IMR-90 (cell line): Measurements from ENCODE around the gene DNASE2. TPM values are rescaled to one million over a fixed set of nuclear protein-coding genes. Genes with fewer than 3 reads are reported as not detected.

Source experiments
- ATAC-seq: fragments of 200-7000 bp; cut with Tn5 transposase; 2 replicates; pipeline ENCODE4 v1.9.1; 2020; ENCODE audit warnings: low read depth, mild to moderate bottlenecking, moderate library complexity
- BruUV-seq: library from RNA; stranded (reverse); fragments of 400-500 nt; replicated peaks from 2 replicates; lab custom pipeline; 2021; lab: Mats Ljungman, UMichigan
- CTCF ChIA-PET: fragments of 300-600 bp; formaldehyde crosslinking; extraction: SDS; loops from one replicate; lab custom pipeline; 2021; ENCODE audit warnings: antibody characterized with exemption; lab: Yijun Ruan, JAX
- POLR2A ChIA-PET: fragments of 300-600 bp; sonication (Branson Sonifier 250); formaldehyde crosslinking; loops from one replicate; lab custom pipeline; 2022; ENCODE audit warnings: antibody characterized with exemption; ENCODE audit not compliant: unreplicated experiment; lab: Charles Lee
- DNase-seq: peaks from one replicate; pipeline ENCODE4 v3.0.0; 2013
- H2AFZ ChIP-seq: replicated peaks from 2 replicates; pipeline ENCODE3; 2013; ENCODE audit warnings: low read length, mild to moderate bottlenecking; ENCODE audit not compliant: poor library complexity
- H2AK5ac ChIP-seq: 2 replicates; pipeline ENCODE4 v1.6.1; 2013; ENCODE audit warnings: low read depth, low read length, inconsistent platforms
- H2AK9ac ChIP-seq: replicated peaks from 2 replicates; pipeline ENCODE3; 2013; ENCODE audit warnings: mild to moderate bottlenecking, low read depth, low read length, moderate library complexity; ENCODE audit not compliant: poor library complexity
- H2BK120ac ChIP-seq: 2 replicates; pipeline ENCODE4 v1.6.1; 2013; ENCODE audit warnings: low read depth, low read length, inconsistent platforms
- H2BK15ac ChIP-seq: 3 replicates; pipeline ENCODE4 v1.6.1; 2013; ENCODE audit warnings: low read depth, low read length, inconsistent platforms
- H2BK20ac ChIP-seq: 2 replicates; pipeline ENCODE4 v1.6.1; 2013; ENCODE audit warnings: low read depth, mild to moderate bottlenecking, inconsistent platforms, low read length, moderate library complexity
- H2BK5ac ChIP-seq: 2 replicates; pipeline ENCODE4 v1.6.1; 2013; ENCODE audit warnings: mild to moderate bottlenecking, low read depth, low read length, inconsistent platforms; ENCODE audit not compliant: poor library complexity, severe bottlenecking
- H3K14ac ChIP-seq: replicated peaks from 2 replicates; pipeline ENCODE4 v1.6.1; 2013; ENCODE audit warnings: low read depth, low read length, inconsistent platforms
- H3K18ac ChIP-seq: 2 replicates; pipeline ENCODE4 v1.6.1; 2013; ENCODE audit warnings: low read depth, low read length, control low read depth
- H3K23ac ChIP-seq: 2 replicates; pipeline ENCODE4 v1.6.1; 2013; ENCODE audit warnings: low read depth, low read length, inconsistent platforms
- H3K27ac ChIP-seq: 2 replicates; pipeline ENCODE4 v1.5.1; 2013; ENCODE audit warnings: mild to moderate bottlenecking, control low read depth, low read length; ENCODE audit not compliant: insufficient read depth
- H3K27me3 ChIP-seq: 2 replicates; pipeline ENCODE4 v1.6.1; 2013; ENCODE audit warnings: low read length; ENCODE audit not compliant: control insufficient read depth, insufficient read depth
- H3K36me3 ChIP-seq: 2 replicates; pipeline ENCODE4 v1.6.1; 2013; ENCODE audit warnings: low read length, mixed read lengths; ENCODE audit not compliant: control insufficient read depth, insufficient read depth
- H3K4ac ChIP-seq: 2 replicates; pipeline ENCODE4 v1.6.1; 2013; ENCODE audit warnings: low read depth, low read length, inconsistent platforms
- H3K4me1 ChIP-seq: 2 replicates; pipeline ENCODE4 v1.6.1; 2013; ENCODE audit warnings: low read length, mixed read lengths; ENCODE audit not compliant: control insufficient read depth, insufficient read depth
- H3K4me2 ChIP-seq: 2 replicates; pipeline ENCODE4 v1.6.1; 2013; ENCODE audit warnings: low read depth, mild to moderate bottlenecking, control low read depth, low read length, moderate library complexity
- H3K4me3 ChIP-seq: 2 replicates; pipeline ENCODE4 v1.5.1; 2013; ENCODE audit warnings: low read depth, mild to moderate bottlenecking, control low read depth, low read length, moderate library complexity; ENCODE audit not compliant: insufficient read depth
- H3K56ac ChIP-seq: 2 replicates; pipeline ENCODE4 v1.6.1; 2013; ENCODE audit warnings: low read length, inconsistent platforms; ENCODE audit not compliant: insufficient read depth; ENCODE audit errors: extremely low read depth
- H3K79me1 ChIP-seq, 2 experiments: 2 replicates each; pipeline ENCODE4 v1.6.1; 2013; ENCODE audit warnings: low read length in 2 of 2, inconsistent platforms in 1 of 2, low read depth in 1 of 2
- H3K9ac ChIP-seq: 2 replicates; pipeline ENCODE4 v1.6.1; 2013; ENCODE audit warnings: low read depth, low read length, control low read depth
- H3K9me1 ChIP-seq: 2 replicates; pipeline ENCODE4 v1.6.1; 2013; ENCODE audit warnings: low read length, inconsistent platforms; ENCODE audit not compliant: insufficient read depth
- H3K9me3 ChIP-seq: 2 replicates; pipeline ENCODE4 v1.6.1; 2013; ENCODE audit warnings: low read length; ENCODE audit not compliant: control insufficient read depth, insufficient read depth
- H4K20me1 ChIP-seq: 2 replicates; pipeline ENCODE4 v1.6.1; 2013; ENCODE audit warnings: low read length, inconsistent platforms; ENCODE audit not compliant: insufficient read depth
- H4K5ac ChIP-seq: 2 replicates; pipeline ENCODE4 v1.6.1; 2013; ENCODE audit warnings: mild to moderate bottlenecking, low read depth, low read length, control low read depth
- H4K8ac ChIP-seq, 2 experiments: 2 replicates each; pipeline ENCODE4 v1.6.1; 2013; ENCODE audit warnings: low read depth in 2 of 2, low read length in 2 of 2, control low read depth in 1 of 2, inconsistent platforms in 1 of 2
- H4K91ac ChIP-seq: 2 replicates; pipeline ENCODE4 v1.6.1; 2013; ENCODE audit warnings: low read depth, low read length, inconsistent platforms; ENCODE audit not compliant: insufficient read depth
- BHLHE40 ChIP-seq: fragments of 150-350 bp; IDR thresholded peaks from 2 replicates; pipeline ENCODE4 v1.6.1; 2016; ENCODE audit warnings: mild to moderate bottlenecking, low read depth, low read length
- CTCF ChIP-seq: conservative IDR thresholded peaks from 2 replicates; pipeline ENCODE4 v1.5.1; 2012; ENCODE audit warnings: mild to moderate bottlenecking, low read depth, low read length, improper control_type of control experiment
- ELK1 ChIP-seq: fragments of 150-350 bp; IDR thresholded peaks from 2 replicates; pipeline ENCODE4 v1.6.1; 2016; ENCODE audit warnings: low read depth, mild to moderate bottlenecking, low read length, moderate library complexity, borderline replicate concordance
- FOS ChIP-seq: fragments of 150-350 bp; IDR thresholded peaks from 2 replicates; pipeline ENCODE4 v1.6.1; 2016; ENCODE audit warnings: low read depth, low read length
- MXI1 ChIP-seq: IDR thresholded peaks from 2 replicates; pipeline ENCODE4 v1.6.1; 2012; ENCODE audit warnings: low read depth, mild to moderate bottlenecking, low read length, moderate library complexity, borderline replicate concordance
- RAD21 ChIP-seq: IDR thresholded peaks from 2 replicates; pipeline ENCODE4 v1.6.1; 2012; ENCODE audit warnings: low read length, improper control_type of control experiment
- RFX5 ChIP-seq: IDR thresholded peaks from 2 replicates; pipeline ENCODE4 v1.8.0; 2012; ENCODE audit warnings: low read depth, mild to moderate bottlenecking, low read length, moderate library complexity
- WGBS, 2 experiments: methylation state at CpG; one replicate each; pipeline versions ENCODE4 v1.1.5 to v1.1.7; 2013; ENCODE audit warnings: missing lambda C conversion rate in 2 of 2; ENCODE audit not compliant: insufficient read length in 1 of 2; ENCODE audit errors: extremely low coverage in 2 of 2; 5-methylcytosine and 5-hydroxymethylcytosine counted together
- dilution Hi-C: fragments of 300-500 bp; cut with HindIII; formaldehyde crosslinking; loops from one replicate; pipeline ENCODE4 v1.14.3; 2018; ENCODE audit warnings: low sequenced_read_pairs; ENCODE audit not compliant: unreplicated experiment
- in situ Hi-C: fragments of 300-500 bp; cut with MboI; formaldehyde crosslinking; loops from 3 replicates; pipeline ENCODE4 v1.14.3; 2019; ENCODE audit warnings: low sequenced_read_pairs, inconsistent platforms, mixed read lengths
- intact Hi-C: fragments of 100-400 bp; cut with micrococcal nuclease; formaldehyde crosslinking; loops from 2 replicates; pipeline ENCODE4 v1.10.0; 2022
- polyA plus RNA-seq, 3 experiments: library from polyadenylated mRNA; depleted of rRNA; stranded (reverse); fragments of >200 nt; gene quantifications; 2 replicates each; pipeline ENCODE4 v1.2.3, GENCODE V29; 2012; ENCODE audit warnings: low replicate concordance in 1 of 3
- total RNA-seq: library from RNA; depleted of rRNA; stranded (reverse); fragments of >200 nt; gene quantifications from 2 replicates; pipeline ENCODE4 v1.2.3, GENCODE V29; 2012

Gene DNASE2
- total and polyA plus RNA-seq, 2 of the 4 experiments (the other 2 are of a cell fraction): 9.5 to 31.1 TPM

GRCh38 chr19:12865746-12866415 lies 15.4 kb downstream of the DNASE2 start:
- ATAC-seq (no peak), DNase-seq (no peak)
- no peak overlapping the region for H2BK120ac ChIP-seq
- no peak overlapping the region for H2BK20ac ChIP-seq
- no peak overlapping the region for H4K5ac ChIP-seq
- 83% methylated on average over 11 of the region's 19 CpGs; no CpG with 5 or more reads in 1 of the 2 experiments for WGBS, 2 experiments
- no peak overlapping the region for H4K91ac ChIP-seq
- H2BK15ac ChIP-seq: no peak overlapping the region
- no peak overlapping the region for H2AK5ac ChIP-seq
- H3K4me1 ChIP-seq: no peaks in the 10 kb centered on the region
- ChIA-PET CTCF (no interaction called here), POLR2A (no interaction called here)
- H4K20me1 ChIP-seq: no peaks in the 10 kb centered on the region
- H3K56ac ChIP-seq: no peak overlapping the region
- no peak overlapping the region for H3K4me3 ChIP-seq
- H3K27me3 ChIP-seq: peaks cover 7% of the 10 kb centered on the region
- H4K8ac ChIP-seq: no peak overlapping the region
- in situ Hi-C loops (no loop called here), intact Hi-C loops (no loop called here), dilution Hi-C loops (no loop called here)
- no peak overlapping the region for H2AK9ac ChIP-seq
- no peak overlapping the region for H3K4me2 ChIP-seq
- no peak overlapping the region for H2BK5ac ChIP-seq
- H3K9me3 ChIP-seq: no peaks in the 10 kb centered on the region
- TF ChIP-seq MXI1 (no peak), RFX5 (no peak), CTCF (no peak), RAD21 (no peak), FOS (no peak), BHLHE40 (no peak), ELK1 (no peak)
- 0 out of 2 replicates have a peak, but pooled peaks cover 4% of the 10 kb centered on the region for H3K9me1 ChIP-seq
- H3K4ac ChIP-seq: no peak overlapping the region
- no peak overlapping the region for H3K23ac ChIP-seq
- H3K36me3 ChIP-seq: no peaks in the 10 kb centered on the region
- no peak overlapping the region for H2AFZ ChIP-seq
- no peaks in the 10 kb centered on the region for H3K79me1 ChIP-seq
- no peak overlapping the region for H3K27ac ChIP-seq
- BruUV-seq: no TSS peak
- no peak overlapping the region for H3K18ac ChIP-seq
- no peak overlapping the region for H3K9ac ChIP-seq
- H3K14ac ChIP-seq: no peak overlapping the region
